MM.1S (cell line): ENCODE data around the gene IRX1.

Experiments used
- DNase-seq: peaks from one replicate; pipeline ENCODE4 v3.0.0-alpha.2; 2015
- H2AFZ ChIP-seq: fragments of 300-600 bp; sonication (generic); 2 replicates; pipeline ENCODE4 v1.6.0; 2016; ENCODE audit warnings: antibody characterized with exemption, low read length
- H3F3A ChIP-seq: fragments of 300-600 bp; sonication (generic); 2 replicates; pipeline ENCODE4 v1.6.1; 2016; ENCODE audit warnings: mild to moderate bottlenecking, antibody characterized with exemption, low read length, moderate library complexity, mixed read lengths; ENCODE audit not compliant: insufficient read depth
- H3K27ac ChIP-seq: fragments of 300-600 bp; sonication (generic); 2 replicates; pipeline ENCODE4 v1.5.1; 2016; ENCODE audit warnings: mild to moderate bottlenecking, low read length
- H3K27me3 ChIP-seq: fragments of 300-600 bp; sonication (generic); replicated peaks from 2 replicates; pipeline ENCODE4 v1.6.0; 2016; ENCODE audit warnings: low read length; ENCODE audit not compliant: insufficient read depth
- H3K36me3 ChIP-seq: fragments of 300-600 bp; sonication (generic); replicated peaks from 2 replicates; pipeline ENCODE4 v1.6.1; 2016; ENCODE audit warnings: mild to moderate bottlenecking, low read length, mixed read lengths; ENCODE audit not compliant: insufficient read depth
- H3K4me1 ChIP-seq: fragments of 300-600 bp; sonication (generic); 2 replicates; pipeline ENCODE4 v1.6.1; 2016; ENCODE audit warnings: low read length, mixed read lengths
- H3K4me2 ChIP-seq: fragments of 300-600 bp; sonication (generic); 2 replicates; pipeline ENCODE4 v1.6.0; 2016; ENCODE audit warnings: low read depth, low read length
- H3K4me3 ChIP-seq: fragments of 300-600 bp; sonication (generic); 2 replicates; pipeline ENCODE4 v1.5.1; 2016; ENCODE audit warnings: low read length, mixed read lengths
- H3K79me2 ChIP-seq: fragments of 300-600 bp; sonication (generic); 2 replicates; pipeline ENCODE4 v1.6.1; 2016; ENCODE audit warnings: mixed run types, low read length, mixed read lengths
- H3K9ac ChIP-seq: fragments of 300-600 bp; sonication (generic); 2 replicates; pipeline ENCODE4 v1.6.1; 2016; ENCODE audit warnings: low read length, mixed read lengths
- H3K9me2 ChIP-seq: fragments of 300-600 bp; sonication (generic); replicated peaks from 2 replicates; pipeline ENCODE4 v1.6.1; 2016; ENCODE audit warnings: mild to moderate bottlenecking, low read length, mixed read lengths; ENCODE audit not compliant: insufficient read depth
- H3K9me3 ChIP-seq: fragments of 300-600 bp; sonication (generic); replicated peaks from 2 replicates; pipeline ENCODE4 v1.6.1; 2016; ENCODE audit warnings: mild to moderate bottlenecking, low read length, mixed read lengths; ENCODE audit not compliant: insufficient read depth
- H4K20me1 ChIP-seq: fragments of 300-600 bp; sonication (generic); 2 replicates; pipeline ENCODE4 v1.6.1; 2016; ENCODE audit warnings: mild to moderate bottlenecking, low read length, moderate library complexity, mixed read lengths; ENCODE audit not compliant: insufficient read depth
- CTCF ChIP-seq: fragments of 300-600 bp; sonication (generic); IDR thresholded peaks from 2 replicates; pipeline ENCODE4 v1.5.1; 2016; ENCODE audit warnings: antibody characterized with exemption, low read length, mixed read lengths
- EZH2 ChIP-seq: fragments of 300-600 bp; sonication (generic); optimal IDR thresholded peaks from 2 replicates; pipeline ENCODE3; 2017; ENCODE audit warnings: low read depth, mild to moderate bottlenecking, antibody characterized with exemption, low read length, mixed read lengths
- EZH2phosphoT487 ChIP-seq: fragments of 300-600 bp; sonication (generic); IDR thresholded peaks from 2 replicates; pipeline ENCODE4 v1.6.1; 2018; ENCODE audit warnings: antibody characterized with exemption, low read length

Gene IRX1

GRCh38 chr5:3609120-3609681 lies 13.6 kb downstream of the IRX1 start:
- Histone ChIP-seq H3K9ac (no peak overlapping the region), H3K27ac (no peak overlapping the region), H3K4me1 (no peaks in the 10 kb centered on the region), H3K36me3 (no peaks in the 10 kb centered on the region), H3K9me2 (no peaks in the 10 kb centered on the region), H4K20me1 (no peaks in the 10 kb centered on the region), H3K4me2 (no peak overlapping the region), H2AFZ (no peak overlapping the region), H3K79me2 (no peaks in the 10 kb centered on the region), H3K27me3 (no peaks in the 10 kb centered on the region), H3K4me3 (no peak overlapping the region), H3F3A (no peaks in the 10 kb centered on the region), H3K9me3 (no peaks in the 10 kb centered on the region)
- DNase-seq: no peak
- TF ChIP-seq CTCF (no peak), EZH2 (no peak), EZH2phosphoT487 (no peak)

GRCh38 chr5:3612591-3613042 lies 17.0 kb downstream of the IRX1 start:
- Histone ChIP-seq H3K36me3 (no peaks in the 10 kb centered on the region), H3K9me3 (no peaks in the 10 kb centered on the region), H3K9me2 (no peaks in the 10 kb centered on the region), H3K27ac (no peak overlapping the region), H3K4me2 (no peak overlapping the region), H3K27me3 (no peaks in the 10 kb centered on the region), H3K9ac (no peak overlapping the region), H4K20me1 (no peaks in the 10 kb centered on the region), H3F3A (no peaks in the 10 kb centered on the region), H3K79me2 (no peaks in the 10 kb centered on the region), H3K4me1 (no peaks in the 10 kb centered on the region), H3K4me3 (no peak overlapping the region), H2AFZ (no peak overlapping the region)
- DNase-seq: no peak
- TF ChIP-seq EZH2phosphoT487 (no peak), EZH2 (no peak), CTCF (no peak)

GRCh38 chr5:3613726-3614125 lies 18.1 kb downstream of the IRX1 start:
- Histone ChIP-seq H3K27ac (no peak overlapping the region), H3F3A (no peaks in the 10 kb centered on the region), H3K9ac (no peak overlapping the region), H3K4me1 (no peaks in the 10 kb centered on the region), H4K20me1 (no peaks in the 10 kb centered on the region), H3K79me2 (no peaks in the 10 kb centered on the region), H3K36me3 (no peaks in the 10 kb centered on the region), H3K4me2 (no peak overlapping the region), H3K4me3 (no peak overlapping the region), H3K9me3 (no peaks in the 10 kb centered on the region), H2AFZ (no peak overlapping the region), H3K9me2 (no peaks in the 10 kb centered on the region), H3K27me3 (no peaks in the 10 kb centered on the region)
- TF ChIP-seq EZH2phosphoT487: no peak
- no peak for TF ChIP-seq EZH2
- TF ChIP-seq CTCF: no peak
- no peak for DNase-seq
